Neuronal stem cell (in vitro differentiated cells): ENCODE results near the gene INAFM2.

Experiments used
- DNase-seq: peaks from one replicate; pipeline ENCODE4 v3.0.0-alpha.2; 2013; ENCODE audit warnings: low spot score
- H2AFZ ChIP-seq: one replicate; pipeline ENCODE4 v1.6.1; 2013; ENCODE audit warnings: mild to moderate bottlenecking, low read length, inconsistent platforms
- H2AK5ac ChIP-seq: 2 replicates; pipeline ENCODE4 v1.6.1; 2013; ENCODE audit warnings: low read depth, mild to moderate bottlenecking, inconsistent platforms, low read length, moderate library complexity, mixed read lengths
- H2BK120ac ChIP-seq: 2 replicates; pipeline ENCODE4 v1.6.1; 2013; ENCODE audit warnings: low read depth, mild to moderate bottlenecking, inconsistent platforms, low read length, moderate library complexity, mixed read lengths
- H2BK12ac ChIP-seq: one replicate; pipeline ENCODE4 v1.6.1; 2013; ENCODE audit warnings: low read length, inconsistent platforms
- H2BK15ac ChIP-seq: 2 replicates; pipeline ENCODE4 v1.6.1; 2013; ENCODE audit warnings: mild to moderate bottlenecking, low read length, inconsistent platforms, mixed read lengths
- H2BK5ac ChIP-seq: one replicate; pipeline ENCODE4 v1.6.1; 2013; ENCODE audit warnings: inconsistent platforms, mild to moderate bottlenecking, low read length, moderate library complexity
- H3K14ac ChIP-seq: one replicate; pipeline ENCODE4 v1.6.1; 2013; ENCODE audit warnings: low read length, inconsistent platforms
- H3K18ac ChIP-seq: 2 replicates; pipeline ENCODE4 v1.6.1; 2013; ENCODE audit warnings: low read length, inconsistent platforms
- H3K23ac ChIP-seq: 2 replicates; pipeline ENCODE4 v1.6.1; 2013; ENCODE audit warnings: low read depth, mild to moderate bottlenecking, mixed read lengths, low read length, inconsistent platforms; ENCODE audit not compliant: poor library complexity
- H3K27ac ChIP-seq: replicated peaks from 3 replicates; pipeline ENCODE4 v1.5.1; 2013; ENCODE audit warnings: low read length, inconsistent platforms
- H3K27me3 ChIP-seq, 3 experiments: 2 replicates each; pipeline ENCODE4 v1.6.1; 2013; ENCODE audit warnings: low read length in 3 of 3, mild to moderate bottlenecking in 2 of 3, inconsistent platforms in 1 of 3, low read depth in 1 of 3, mixed read lengths in 1 of 3, moderate library complexity in 1 of 3; ENCODE audit not compliant: control insufficient read depth in 3 of 3, insufficient read depth in 3 of 3
- H3K36me3 ChIP-seq, 2 donors: replicated peaks in 1 of 2; 2 replicates each; pipeline ENCODE4 v1.6.1; 2013; ENCODE audit warnings: low read length in 2 of 2; ENCODE audit not compliant: control insufficient read depth in 2 of 2, insufficient read depth in 2 of 2
- H3K4ac ChIP-seq: 2 replicates; pipeline ENCODE4 v1.6.1; 2013; ENCODE audit warnings: inconsistent platforms, mild to moderate bottlenecking, low read length, moderate library complexity
- H3K4me1 ChIP-seq, 2 donors: 1 replicate in 1 of 2; 2 replicates in 1 of 2; pipeline ENCODE4 v1.6.1; 2013; ENCODE audit warnings: low read length in 2 of 2, low read depth in 1 of 2; ENCODE audit not compliant: control insufficient read depth in 2 of 2, insufficient read depth in 1 of 2
- H3K4me2 ChIP-seq: one replicate; pipeline ENCODE4 v1.6.1; 2013; ENCODE audit warnings: mild to moderate bottlenecking, low read length, inconsistent platforms; ENCODE audit not compliant: insufficient read depth, poor library complexity, severe bottlenecking
- H3K4me3 ChIP-seq, 2 donors: 2 replicates each; pipeline ENCODE4 v1.5.1; 2013; ENCODE audit warnings: low read length in 2 of 2, mild to moderate bottlenecking in 2 of 2, inconsistent platforms in 1 of 2, moderate library complexity in 1 of 2
- H3K79me1 ChIP-seq: one replicate; pipeline ENCODE4 v1.6.1; 2013; ENCODE audit warnings: low read depth, mild to moderate bottlenecking, inconsistent platforms, low read length, moderate library complexity
- H3K9ac ChIP-seq: one replicate; pipeline ENCODE4 v1.6.1; 2013; ENCODE audit warnings: mild to moderate bottlenecking, low read depth, low read length, inconsistent platforms; ENCODE audit not compliant: poor library complexity
- H3K9me3 ChIP-seq, 2 donors: replicated peaks in 1 of 2; 2 replicates each; pipeline versions ENCODE3 to v1.6.1; 2013; ENCODE audit warnings: low read length in 2 of 2, mild to moderate bottlenecking in 2 of 2, inconsistent platforms in 1 of 2, low read depth in 1 of 2, mixed read lengths in 1 of 2, moderate library complexity in 1 of 2; ENCODE audit not compliant: control insufficient read depth in 2 of 2, insufficient read depth in 1 of 2
- H4K8ac ChIP-seq: one replicate; pipeline ENCODE4 v1.6.1; 2013; ENCODE audit warnings: low read depth, mild to moderate bottlenecking, inconsistent platforms, low read length, moderate library complexity
- H4K91ac ChIP-seq: one replicate; pipeline ENCODE4 v1.6.1; 2013; ENCODE audit warnings: low read length, low read depth, mild to moderate bottlenecking, inconsistent platforms; ENCODE audit not compliant: poor library complexity
- WGBS, 2 donors: extraction: QIAGEN DNeasy Blood & Tissue Kit; methylation state at CpG; one replicate each; pipeline ENCODE4 v1.1.7; 2013; ENCODE audit warnings: missing lambda C conversion rate in 2 of 2, mixed read lengths in 1 of 2; ENCODE audit not compliant: insufficient read length in 2 of 2, insufficient replicate concordance in 1 of 2; ENCODE audit errors: extremely low coverage in 2 of 2; 5-methylcytosine and 5-hydroxymethylcytosine counted together

INAFM2 gene

GRCh38 chr15:40290545-40290917 is 33.0 kb upstream of the INAFM2 start:
- peak overlapping the region; percentile 79 for H2BK15ac ChIP-seq
- H3K4me1 ChIP-seq = peaks cover 25 to 56% of the 10 kb centered on the region in 2 donors
- H3K4me2 ChIP-seq = no peak overlapping the region
- H2BK5ac ChIP-seq = peak overlapping the region; percentile 13
- H3K4ac ChIP-seq = no peak overlapping the region
- H4K8ac ChIP-seq = no peak overlapping the region
- H3K9ac ChIP-seq = no peak overlapping the region
- no peak overlapping the region for H3K14ac ChIP-seq
- no peak overlapping the region for H4K91ac ChIP-seq
- H3K27ac ChIP-seq = no peak overlapping the region
- peaks cover 0 to 1% of the 10 kb centered on the region in 2 donors for H3K9me3 ChIP-seq
- H3K4me3 ChIP-seq = no peak overlapping the region
- no peaks in the 10 kb centered on the region for H3K79me1 ChIP-seq
- peaks cover 0 to 23% (median 0%) of the 10 kb centered on the region in 3 experiments for H3K27me3 ChIP-seq
- no peak overlapping the region for H2BK12ac ChIP-seq
- H2BK120ac ChIP-seq = no peak overlapping the region
- H3K36me3 ChIP-seq = no peaks in the 10 kb centered on the region
- H3K18ac ChIP-seq = peak overlapping the region; percentile 73
- DNase-seq = no peak
- WGBS, 2 donors = no CpG with 5 or more reads among the region's 12 CpGs
- H2AK5ac ChIP-seq = no peak overlapping the region
- peak overlapping the region; percentile 80 for H2AFZ ChIP-seq
- no peak overlapping the region for H3K23ac ChIP-seq

- WGBS, 2 donors = no CpG with 5 or more reads among the region's 68 CpGs
- no peaks in the 10 kb centered on the region for H3K36me3 ChIP-seq
- H3K23ac ChIP-seq = peak overlapping the region; percentile 95
- H2AK5ac ChIP-seq = peak overlapping the region; percentile 96
- H3K4me3 ChIP-seq = peak overlapping the region in 1 of 2 donors; percentile 70
- peak overlapping the region; percentile 16 for H2BK5ac ChIP-seq
- H3K27me3 ChIP-seq = peaks cover 0 to 23% (median 0%) of the 10 kb centered on the region in 3 experiments
- peak overlapping the region; percentile 75 for H4K8ac ChIP-seq
- peak overlapping the region; percentile 75 for H3K9ac ChIP-seq
- peak overlapping the region; percentile 79 for H2BK15ac ChIP-seq
- peak; percentile 62 for DNase-seq
- peaks cover 22 to 52% of the 10 kb centered on the region in 2 donors for H3K4me1 ChIP-seq
- H2BK120ac ChIP-seq = peak overlapping the region; percentile 94
- H2AFZ ChIP-seq = peak overlapping the region; percentile 80
- H3K4ac ChIP-seq = peak overlapping the region; percentile 60
- H3K4me2 ChIP-seq = peak overlapping the region; percentile 93
- peak overlapping the region; percentile 77 for H2BK12ac ChIP-seq
- H3K14ac ChIP-seq = peak overlapping the region; percentile 99
- peaks cover 0 to 1% of the 10 kb centered on the region in 2 donors for H3K9me3 ChIP-seq
- H3K27ac ChIP-seq = no peak overlapping the region
- H3K79me1 ChIP-seq = no peaks in the 10 kb centered on the region
- no peak overlapping the region for H4K91ac ChIP-seq
- peak overlapping the region; percentile 100 for H3K18ac ChIP-seq
Observed at GRCh38 chr15:40290918-40291574, 32.4 kb upstream of the INAFM2 start.

GRCh38 chr15:40292246-40292645 is 31.2 kb upstream of the INAFM2 start:
- H3K18ac ChIP-seq = peak overlapping the region; percentile 6

GRCh38 chr15:40293006-40293405 is 30.5 kb upstream of the INAFM2 start:
- H2BK120ac ChIP-seq = no peak overlapping the region
- peaks cover 19 to 38% of the 10 kb centered on the region in 2 donors for H3K4me1 ChIP-seq
- no peak overlapping the region for H3K4me3 ChIP-seq
- no peak overlapping the region for H2BK5ac ChIP-seq
- no peak overlapping the region for H3K4me2 ChIP-seq
- no peak overlapping the region for H3K23ac ChIP-seq
- no peak for DNase-seq
- H2BK15ac ChIP-seq = no peak overlapping the region
- H3K9me3 ChIP-seq = peaks cover 0 to 1% of the 10 kb centered on the region in 2 donors
- H3K36me3 ChIP-seq = no peaks in the 10 kb centered on the region
- H3K4ac ChIP-seq = no peak overlapping the region
- H2BK12ac ChIP-seq = no peak overlapping the region
- H3K79me1 ChIP-seq = no peaks in the 10 kb centered on the region
- H3K14ac ChIP-seq = no peak overlapping the region
- no peak overlapping the region for H3K9ac ChIP-seq
- peak overlapping the region; percentile 67 for H2AFZ ChIP-seq
- no peak overlapping the region for H3K18ac ChIP-seq
- no peak overlapping the region for H3K27ac ChIP-seq
- H4K8ac ChIP-seq = no peak overlapping the region
- no peak overlapping the region for H4K91ac ChIP-seq
- peaks cover 0 to 23% (median 0%) of the 10 kb centered on the region in 3 experiments for H3K27me3 ChIP-seq
- H2AK5ac ChIP-seq = no peak overlapping the region

More at GRCh38 chr15:40292246-40292645, 31.2 kb upstream of the INAFM2 start:
- H3K9me3 ChIP-seq = peaks cover 0 to 1% of the 10 kb centered on the region in 2 donors
- H2AK5ac ChIP-seq = peak overlapping the region; percentile 96
- H3K23ac ChIP-seq = no peak overlapping the region
- peaks cover 0 to 23% (median 0%) of the 10 kb centered on the region in 3 experiments for H3K27me3 ChIP-seq
- H2BK120ac ChIP-seq = peak overlapping the region; percentile 61
- H3K36me3 ChIP-seq = no peaks in the 10 kb centered on the region
- H3K4me2 ChIP-seq = no peak overlapping the region
- no peak for DNase-seq
- H3K27ac ChIP-seq = no peak overlapping the region
- H2BK12ac ChIP-seq = no peak overlapping the region
- no peak overlapping the region for H2AFZ ChIP-seq
- no CpG with 5 or more reads among the region's 3 CpGs for WGBS, 2 donors
- no peak overlapping the region for H4K8ac ChIP-seq
- no peak overlapping the region for H3K4me3 ChIP-seq
- H3K9ac ChIP-seq = no peak overlapping the region
- H3K14ac ChIP-seq = no peak overlapping the region
- H2BK15ac ChIP-seq = no peak overlapping the region
- H2BK5ac ChIP-seq = no peak overlapping the region
- no peaks in the 10 kb centered on the region for H3K79me1 ChIP-seq
- H3K4me1 ChIP-seq = peaks cover 19 to 41% of the 10 kb centered on the region in 2 donors
- peak overlapping the region; percentile 47 for H3K4ac ChIP-seq
- H4K91ac ChIP-seq = no peak overlapping the region
